K562 (cell line): Measurements from ENCODE around the gene GADD45B. TPM values are rescaled to one million over a fixed set of nuclear protein-coding genes. Genes with fewer than 3 reads are reported as not detected.

Experiments used
- ATAC-seq: fragments of 200-7000 bp; cut with Tn5 transposase; 3 replicates; pipeline ENCODE4 v1.9.1; 2020; ENCODE audit warnings: moderate library complexity
- BruUV-seq: library from RNA; stranded (reverse); fragments of 400-500 nt; replicated peaks from 2 replicates; lab custom pipeline; 2021; lab: Mats Ljungman, UMichigan
- CTCF ChIA-PET: fragments of 300-600 bp; formaldehyde crosslinking; extraction: SDS; loops from one replicate; lab custom pipeline; 2021; ENCODE audit warnings: low intra/inter-chr PET ratio; lab: Yijun Ruan, JAX
- POLR2A ChIA-PET: fragments of 300-600, 350-650 bp; sonication (Branson Sonifier 250); formaldehyde crosslinking; extraction: SDS; loops from one replicate; lab custom pipeline; 2021; ENCODE audit warnings: antibody characterized with exemption, inconsistent platforms; lab: Yijun Ruan, JAX
- DNase-seq, 4 experiments: peaks; one replicate each; pipeline versions ENCODE4 v3.0.0 to v3.0.0-alpha.2; 2011 to 2018; ENCODE audit warnings: low spot score in 3 of 4, mixed read lengths in 3 of 4; ENCODE audit errors: extremely low read depth in 1 of 4
- FAIRE-seq: peaks from 2 replicates; lab custom pipeline; 2011; peaks lifted over from hg19 to GRCh38; lab: Jason Lieb, UNC
- H2AFZ ChIP-seq: 2 replicates; pipeline ENCODE4 v1.6.0; 2011; ENCODE audit warnings: low read depth, low read length, control low read depth, inconsistent platforms
- H3K27ac ChIP-seq: fragments of 200-600 bp; 3 replicates; pipeline ENCODE4 v1.8.0; 2011; ENCODE audit warnings: low read depth, mild to moderate bottlenecking, control low read depth, inconsistent platforms, low read length, moderate library complexity, mixed read lengths; ENCODE audit errors: extremely low read depth
- H3K27me3 ChIP-seq, 2 experiments: fragments of 300-600 bp in 1 of 2; 2 replicates in 1 of 2; 3 replicates in 1 of 2; pipeline versions ENCODE4 v1.6.0 to v1.8.0; 2011; ENCODE audit warnings: inconsistent platforms in 2 of 2, low read length in 2 of 2, mild to moderate bottlenecking in 1 of 2, mixed read lengths in 1 of 2, moderate library complexity in 1 of 2; ENCODE audit not compliant: control insufficient read depth in 2 of 2, insufficient read depth in 2 of 2
- H3K36me3 ChIP-seq: fragments of 300-600 bp; 3 replicates; pipeline ENCODE4 v1.8.0; 2011; ENCODE audit warnings: mild to moderate bottlenecking, low read length, inconsistent platforms; ENCODE audit not compliant: control insufficient read depth, insufficient read depth
- H3K4me1 ChIP-seq, 2 experiments: fragments of 200-600 bp in 1 of 2; replicated peaks in 1 of 2; 2 replicates in 1 of 2; 3 replicates in 1 of 2; pipeline versions ENCODE4 v1.5.1 to v1.8.0; 2011; ENCODE audit warnings: inconsistent platforms in 2 of 2, low read length in 2 of 2, mild to moderate bottlenecking in 1 of 2, mixed read lengths in 1 of 2, moderate library complexity in 1 of 2; ENCODE audit not compliant: control insufficient read depth in 2 of 2, insufficient read depth in 2 of 2
- H3K4me2 ChIP-seq: 2 replicates; pipeline ENCODE4 v1.6.1; 2011; ENCODE audit warnings: low read length, control low read depth, inconsistent platforms, mixed read lengths; ENCODE audit not compliant: insufficient read depth
- H3K4me3 ChIP-seq: fragments of 200-600 bp; sonication (generic), shearing (Covaris generic); 2 replicates; pipeline ENCODE4 v1.5.1; 2016; ENCODE audit warnings: control low read depth, inconsistent platforms
- H3K79me2 ChIP-seq: fragments of 200-600 bp; 3 replicates; pipeline ENCODE4 v1.8.0; 2011; ENCODE audit warnings: low read length, inconsistent platforms; ENCODE audit not compliant: control insufficient read depth, insufficient read depth
- H3K9ac ChIP-seq, 2 experiments: 2 replicates each; pipeline versions ENCODE4 v1.6.0 to v1.6.1; 2011; ENCODE audit warnings: low read depth in 2 of 2, low read length in 2 of 2, control low read depth in 1 of 2, inconsistent platforms in 1 of 2, mild to moderate bottlenecking in 1 of 2, mixed read lengths in 1 of 2; ENCODE audit not compliant: insufficient read depth in 1 of 2
- H3K9me1 ChIP-seq: one replicate; pipeline ENCODE4 v1.6.0; 2011; ENCODE audit warnings: inconsistent platforms, mild to moderate bottlenecking, low read length, moderate library complexity; ENCODE audit not compliant: control insufficient read depth, insufficient read depth
- H3K9me3 ChIP-seq: replicated peaks from 2 replicates; pipeline ENCODE4 v1.5.1; 2011; ENCODE audit warnings: low read depth, low read length, inconsistent platforms; ENCODE audit not compliant: control insufficient read depth, insufficient read depth
- H4K20me1 ChIP-seq: replicated peaks from 2 replicates; pipeline ENCODE4 v1.6.1; 2011; ENCODE audit warnings: low read length, inconsistent platforms, mixed read lengths; ENCODE audit not compliant: control insufficient read depth, insufficient read depth
- EGR1 ChIP-seq: fragments of 450-650 bp; conservative IDR thresholded peaks from 2 replicates; pipeline ENCODE4 v1.6.1; 2017; ENCODE audit warnings: mild to moderate bottlenecking
- FOS ChIP-seq: IDR thresholded peaks from 3 replicates; pipeline ENCODE4 v1.6.1; 2011; ENCODE audit not compliant: insufficient read length; ENCODE audit errors: extremely low read depth
- FOSL1 ChIP-seq: fragments of 200-800 bp; sonication (Bioruptor generic); conservative IDR thresholded peaks from 2 replicates; pipeline ENCODE4 v1.6.1; 2016; ENCODE audit warnings: missing genetic modification characterization, missing compliant biosample characterization
- GMEB1 ChIP-seq: fragments of 250-450 bp; sonication (Bioruptor Pico); IDR thresholded peaks from 2 replicates; pipeline ENCODE4 v1.4.0; 2020; ENCODE audit warnings: mild to moderate bottlenecking
- JUND ChIP-seq, 2 experiments: IDR thresholded peaks; 2 replicates in 1 of 2; 3 replicates in 1 of 2; pipeline ENCODE4 v1.6.1; 2011; ENCODE audit warnings: borderline replicate concordance in 2 of 2, low read depth in 2 of 2, low read length in 2 of 2, improper control_type of control experiment in 1 of 2, missing biosample characterization in 1 of 2, missing genetic modification characterization in 1 of 2, missing genetic modification reagents in 1 of 2
- L3MBTL2 ChIP-seq: fragments of 450-650 bp; IDR thresholded peaks from 2 replicates; pipeline ENCODE4 v1.6.1; 2016; ENCODE audit warnings: mild to moderate bottlenecking, moderate library complexity
- POLR2G ChIP-seq: fragments of 200-400 bp; formaldehyde crosslinking; IDR thresholded peaks from 2 replicates; pipeline ENCODE4 v1.6.1; 2017; ENCODE audit warnings: low read depth, mild to moderate bottlenecking, antibody characterized with exemption, low read length, moderate library complexity
- RBFOX2 ChIP-seq: fragments of 200-400 bp; formaldehyde crosslinking; IDR thresholded peaks from 2 replicates; pipeline ENCODE4 v1.6.1; 2017; ENCODE audit warnings: low read depth, mild to moderate bottlenecking, low read length, moderate library complexity
- SIRT6 ChIP-seq: IDR thresholded peaks from one replicate; pipeline ENCODE4 v1.6.1; 2012; ENCODE audit warnings: low read depth, mild to moderate bottlenecking, control low read depth, inconsistent platforms, low read length, moderate library complexity
- SMC3 ChIP-seq: conservative IDR thresholded peaks from 2 replicates; pipeline ENCODE4 v1.6.1; 2011; ENCODE audit warnings: low read depth, low read length, improper control_type of control experiment; ENCODE audit not compliant: insufficient read depth
- THRB ChIP-seq: fragments of 450-650 bp; formaldehyde crosslinking; conservative IDR thresholded peaks from 2 replicates; pipeline ENCODE4 v1.4.0; 2022; ENCODE audit warnings: mild to moderate bottlenecking, missing genetic modification characterization
- UBTF ChIP-seq, 2 experiments: IDR thresholded peaks; 2 replicates each; pipeline ENCODE4 v1.6.1; 2012; ENCODE audit warnings: improper control_type of control experiment in 2 of 2, low read depth in 2 of 2, low read length in 2 of 2, borderline replicate concordance in 1 of 2
- WGBS: fragments of 100-300 bp; shearing (Covaris generic); methylation state at CpG from one replicate; pipeline ENCODE4 v1.1.6; 2016; ENCODE audit warnings: low coverage, mixed read lengths; ENCODE audit not compliant: insufficient coverage; ENCODE audit errors: missing lambda C conversion rate; 5-methylcytosine and 5-hydroxymethylcytosine counted together
- in situ Hi-C: fragments of 300-500 bp; cut with MboI; formaldehyde crosslinking; loops from 4 replicates; pipeline ENCODE4 v1.15.0; 2018; ENCODE audit warnings: inconsistent platforms, mixed read lengths
- intact Hi-C: fragments of 100-400 bp; cut with micrococcal nuclease; formaldehyde crosslinking; loops from 2 replicates; pipeline ENCODE4 v1.14.2; 2022
- polyA plus RNA-seq, 8 experiments: library from polyadenylated mRNA; depleted of rRNA in 4 of 8; stranded (reverse) in 5 of 8; unstranded in 3 of 8; fragments of >200 nt; fragmentation: Nextera tagmentation in 2 of 8; fragmentation: Illumina TruSeq in 1 of 8; extraction: Ambion mirVana in 2 of 8; extraction: Trizol in 1 of 8; gene quantifications; 2 replicates each; pipeline versions ENCODE4 v1.2.1 to v1.2.3, GENCODE V29; 2011 to 2014; ENCODE audit warnings: inconsistent platforms in 1 of 8, missing spikeins in 1 of 8
- total RNA-seq, 7 experiments: library from RNA; depleted of rRNA in 6 of 7; stranded (reverse); fragments of >200 nt in 6 of 7; fragmentation: Illumina TruSeq in 2 of 7; extraction: Trizol in 2 of 7; gene quantifications; 2 replicates each; pipeline versions ENCODE4 v1.2.1 to v1.2.3, GENCODE V29; 2011 to 2021; ENCODE audit warnings: low replicate concordance in 1 of 7

The GADD45B gene
- total and polyA plus RNA-seq, 9 of the 15 experiments (the other 6 are each of a cell fraction or from before 2014, with no cell fraction given): 0.06 to 4.1 (median 2.1) TPM

DNA sequence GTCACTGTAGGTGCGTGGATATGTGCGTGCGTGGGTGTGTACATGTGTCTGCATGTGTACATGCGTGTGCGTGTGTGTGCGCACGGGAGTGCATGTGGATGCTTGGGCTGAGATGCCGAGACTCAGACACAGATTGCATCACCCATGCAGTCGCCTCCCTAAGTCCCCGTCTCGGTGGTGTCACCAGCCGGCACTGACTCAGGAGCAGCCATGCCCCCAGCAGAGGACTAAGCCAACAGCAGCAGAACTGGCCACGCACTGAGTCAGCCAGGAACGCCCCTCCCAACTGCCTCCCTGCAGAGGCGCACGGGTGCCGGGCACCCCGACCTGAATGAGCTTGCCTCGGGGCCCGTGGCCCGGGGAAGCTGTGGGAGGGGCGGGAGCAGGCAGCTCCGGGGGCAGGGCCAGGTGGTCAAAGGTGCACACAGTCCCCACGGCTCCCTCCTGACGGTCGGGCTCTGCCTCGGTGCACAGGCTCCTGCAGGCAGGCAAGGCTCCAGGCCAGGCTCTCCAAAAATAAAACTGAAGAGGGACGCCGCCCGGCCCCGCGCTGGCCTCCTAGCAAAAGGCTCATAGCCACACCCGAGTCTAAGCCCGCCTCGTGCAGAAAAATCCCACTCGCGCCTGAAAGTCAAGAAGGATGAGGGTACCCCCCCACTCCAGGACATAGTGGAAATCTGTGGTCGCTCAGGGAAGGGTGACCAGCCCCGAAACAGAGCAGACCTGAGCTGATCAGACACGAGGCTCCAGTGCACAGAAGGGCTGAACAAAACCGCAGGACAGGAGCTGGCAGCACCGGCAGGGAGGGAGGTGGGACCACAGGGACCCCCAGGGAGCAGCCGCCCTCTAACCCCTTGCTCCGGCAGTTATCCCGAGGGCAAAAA is 49.2 kb downstream of the GADD45B start:
- WGBS: 21% methylated on average over 45 of the region's 45 CpGs
- ATAC-seq (peak; percentile 79), DNase-seq (peak in 1 of 4 experiments; percentile 32), FAIRE-seq (no peak)
- POLR2A ChIA-PET: interaction anchor here (0.6 to 0.9 kb wide), 2 partner anchors 8 to 1284 kb away, joined by 5 to 7 read pairs; no protein-coding TSS in a partner anchor
- no TSS peak for BruUV-seq
- peak overlapping the region; percentile 47; the same call in 1 of the 2 replicates for H2AFZ ChIP-seq
- H3K36me3 ChIP-seq: no peaks in the 10 kb centered on the region
- no peaks in the 10 kb centered on the region for H3K9me3 ChIP-seq
- peaks cover 0 to 32% of the 10 kb centered on the region in 2 experiments; a peak in 4 of 5 replicates for H3K4me1 ChIP-seq
- peaks cover 6% of the 10 kb centered on the region; the same call in 1 of the 2 replicates for H4K20me1 ChIP-seq
- H3K79me2 ChIP-seq: no peaks in the 10 kb centered on the region
- peak overlapping the region in 1 of 2 experiments; percentile 32; a peak in 2 of 4 replicates for H3K9ac ChIP-seq
- no peak overlapping the region for H3K27ac ChIP-seq
- CTCF ChIA-PET: no interaction called here
- peaks cover 0 to 3% of the 10 kb centered on the region in 2 experiments; a peak in 1 of 5 replicates for H3K27me3 ChIP-seq
- in situ Hi-C loops: no loop called here
- intact Hi-C loops: no loop called here
- H3K4me3 ChIP-seq: peak overlapping the region; percentile 27; the same call in 1 of the 2 replicates
- H3K4me2 ChIP-seq: peak overlapping the region; percentile 36
- no peaks in the 10 kb centered on the region for H3K9me1 ChIP-seq
- TF ChIP-seq L3MBTL2: peak; percentile 57
- TF ChIP-seq SMC3: no peak
- peak; percentile 68 for TF ChIP-seq RBFOX2
- TF ChIP-seq POLR2G: peak; percentile 59; the same call in 1 of the 2 replicates
- 0 out of 2 replicates have a peak, but pooled peaks have one; percentile 33 for TF ChIP-seq THRB (CRISPR knock-in tag)
- no peak for TF ChIP-seq GMEB1 (CRISPR knock-in tag)
- no peak for TF ChIP-seq FOS
- TF ChIP-seq SIRT6: no peak
- TF ChIP-seq EGR1: peak; percentile 52; the same call in 1 of the 2 replicates
- TF ChIP-seq UBTF (IDR thresholded peaks at IDR 0.05; ENCODE audit: borderline replicate concordance in 1 of 2, low read depth in 2 of 2, low read length in 2 of 2): 0 out of 4 replicates have a peak, but pooled peaks of 1 of the 2 experiments have one; percentile 33
- TF ChIP-seq FOSL1 (tag): peak; percentile 71
- peak; percentile 74 for TF ChIP-seq JUND (IDR thresholded peaks at IDR 0.05; ENCODE audit: borderline replicate concordance, low read depth, low read length)
- TF ChIP-seq JUND (tag; IDR thresholded peaks at IDR 0.05; ENCODE audit: borderline replicate concordance, low read depth, low read length): peak; percentile 44; the same call in 1 of the 3 replicates
